ENCODE measurements around the gene SLC35E3. TPM values are rescaled to one million over a fixed set of nuclear protein-coding genes. Genes with fewer than 3 reads are reported as not detected.

The SLC35E3 gene
- total and polyA plus RNA-seq, 2 of the 13 experiments (the other 11 are each of a cell fraction or from before 2014, with no cell fraction given), result 13.0 to 22.1 TPM

DNA sequence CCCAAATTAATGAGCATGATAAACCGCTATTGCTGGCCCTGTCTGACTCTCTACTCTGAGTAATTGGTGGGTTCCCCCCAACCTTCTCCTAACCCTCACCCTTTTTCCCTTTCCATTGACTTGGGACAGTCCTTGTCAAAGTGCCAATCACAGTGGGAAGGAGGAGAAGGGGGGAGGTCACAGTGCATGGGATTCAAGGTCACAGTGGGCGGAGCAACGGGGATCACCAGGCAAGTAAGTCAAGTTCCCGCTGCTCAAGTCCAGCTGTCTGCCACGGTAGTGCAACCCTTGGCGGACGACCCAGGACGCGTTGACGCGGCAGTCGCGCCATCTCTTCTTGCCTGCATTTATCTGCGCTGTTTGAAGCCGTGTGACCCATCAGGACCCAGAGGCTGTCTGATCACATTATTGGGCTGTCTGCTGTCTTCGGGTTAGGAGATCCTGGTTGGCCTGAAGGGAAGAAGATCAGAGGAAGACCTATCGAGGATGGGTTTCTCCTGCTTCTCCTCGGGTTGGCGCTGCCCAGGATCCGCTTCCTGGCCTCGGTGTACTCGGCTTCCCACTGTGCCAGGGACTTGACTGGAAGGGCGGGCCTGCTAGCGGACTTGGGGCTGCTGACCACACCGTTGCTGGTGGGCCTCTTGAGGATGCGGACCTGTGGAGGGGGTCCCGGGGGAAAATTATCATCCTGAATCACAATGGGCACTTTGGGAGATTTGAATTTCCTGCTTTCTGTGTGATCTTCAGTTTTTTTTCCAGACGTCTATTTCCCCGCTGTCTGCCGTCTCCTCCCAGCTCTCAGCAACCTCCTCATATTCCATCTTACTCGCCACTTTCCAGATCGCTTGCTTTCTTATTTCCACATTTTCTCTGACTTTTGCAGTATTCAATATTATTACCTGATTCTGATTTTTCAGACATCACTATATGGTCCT is 58.9 kb downstream of the SLC35E3 start (continued):
- TF ChIP-seq, protein P1, sequence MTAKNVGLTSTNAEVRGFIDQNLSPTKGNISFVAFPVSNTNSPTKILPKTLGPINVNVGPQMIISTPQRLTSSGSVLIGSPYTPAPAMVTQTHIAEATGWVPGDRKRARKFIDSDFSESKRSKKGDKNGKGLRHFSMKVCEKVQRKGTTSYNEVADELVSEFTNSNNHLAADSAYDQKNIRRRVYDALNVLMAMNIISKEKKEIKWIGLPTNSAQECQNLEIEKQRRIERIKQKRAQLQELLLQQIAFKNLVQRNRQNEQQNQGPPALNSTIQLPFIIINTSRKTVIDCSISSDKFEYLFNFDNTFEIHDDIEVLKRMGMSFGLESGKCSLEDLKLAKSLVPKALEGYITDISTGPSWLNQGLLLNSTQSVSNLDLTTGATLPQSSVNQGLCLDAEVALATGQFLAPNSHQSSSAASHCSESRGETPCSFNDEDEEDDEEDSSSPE (CRISPR knock-in tag; IDR thresholded peaks at IDR 0.05), result peak; percentile 72; the same call in 1 of the 2 replicates
- TF ChIP-seq BCL6 (CRISPR knock-in tag; IDR thresholded peaks at IDR 0.05) (peak; percentile 87), ZNF550 (CRISPR knock-in tag; IDR thresholded peaks at IDR 0.05; ENCODE audit: borderline replicate concordance) (peak; percentile 85; the same call in 1 of the 2 replicates), ZNF512 (CRISPR knock-in tag; IDR thresholded peaks at IDR 0.05) (no peak), SAP130 (CRISPR knock-in tag; IDR thresholded peaks at IDR 0.05; ENCODE audit: low read depth) (peak; percentile 98), E2F1 (CRISPR knock-in tag; IDR thresholded peaks at IDR 0.05) (peak; percentile 40; the same call in 1 of the 2 replicates), PBX3 (CRISPR knock-in tag; IDR thresholded peaks at IDR 0.05; ENCODE audit: borderline replicate concordance) (no peak), ZFP62 (CRISPR knock-in tag; IDR thresholded peaks at IDR 0.05) (no peak), FIP1L1 (IDR thresholded peaks at IDR 0.05; ENCODE audit: borderline replicate concordance, insufficient read depth, low read depth, low read length) (no peak), CEBPB (IDR thresholded peaks at IDR 0.05; ENCODE audit: borderline replicate concordance, low read depth, low read length) (no peak), ATF7-NPFF (CRISPR knock-in tag; IDR thresholded peaks at IDR 0.05; ENCODE audit: low read depth) (no peak), ZNF609 (CRISPR knock-in tag; IDR thresholded peaks at IDR 0.05; ENCODE audit: borderline replicate concordance) (peak; percentile 91), ZNF263 (CRISPR knock-in tag; IDR thresholded peaks at IDR 0.05) (0 out of 2 replicates have a peak, but pooled peaks have one; percentile 22), TBL1XR1 (IDR thresholded peaks at IDR 0.05; ENCODE audit: borderline replicate concordance, low read length, partially characterized antibody) (peak; percentile 62), HCFC1 (IDR thresholded peaks at IDR 0.05; ENCODE audit: low read depth, low read length) (no peak), ZNF446 (CRISPR knock-in tag; IDR thresholded peaks at IDR 0.05) (0 out of 2 replicates have a peak, but pooled peaks have one; percentile 38)
- TF ChIP-seq, protein P2, sequence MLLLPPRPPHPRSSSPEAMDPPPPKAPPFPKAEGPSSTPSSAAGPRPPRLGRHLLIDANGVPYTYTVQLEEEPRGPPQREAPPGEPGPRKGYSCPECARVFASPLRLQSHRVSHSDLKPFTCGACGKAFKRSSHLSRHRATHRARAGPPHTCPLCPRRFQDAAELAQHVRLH (CRISPR knock-in tag; IDR thresholded peaks at IDR 0.05; ENCODE audit: borderline replicate concordance, low read depth), result 0 out of 2 replicates have a peak, but pooled peaks have one; percentile 77

Measured in HepG2 (cell line).